DMS79 treated with DMSO at 0.1 percent for 48 hours (cell line): ENCODE results near the gene PTPRS.
A peak's percentile ranks its signal among the peaks of the same experiment; 100 is the strongest.

ENCODE experiments used
- DNase-seq: peaks from one replicate; lab custom pipeline; 2025; lab: John Stamatoyannopoulos, UW

Gene PTPRS

GRCh38 chr19:5308451-5309437, 31.9 kb downstream of the PTPRS start:
- DNase-seq, result peak; percentile 32

GRCh38 chr19:5307655-5308054, 33.0 kb downstream of the PTPRS start:
- DNase-seq, result no peak

- DNase-seq, result no peak
These were observed 35.4 kb downstream of the PTPRS start for GRCh38 chr19:5305163-5305562.

GRCh38 chr19:5304486-5304885, 36.1 kb downstream of the PTPRS start:
- no peak for DNase-seq

- DNase-seq, result no peak
These were observed 37.4 kb downstream of the PTPRS start for GRCh38 chr19:5303208-5303607.

GRCh38 chr19:5302396-5302795, 38.2 kb downstream of the PTPRS start:
- no peak for DNase-seq

GRCh38 chr19:5299137-5299536, 41.5 kb downstream of the PTPRS start:
- DNase-seq, result no peak

- no peak for DNase-seq
These were observed 42.1 kb downstream of the PTPRS start for GRCh38 chr19:5298471-5298901.

- no peak for DNase-seq
These were observed 43.3 kb downstream of the PTPRS start for GRCh38 chr19:5297272-5297669.

GRCh38 chr19:5296457-5297271, 43.9 kb downstream of the PTPRS start:
- no peak for DNase-seq

- DNase-seq, result no peak
These were observed 44.6 kb downstream of the PTPRS start for GRCh38 chr19:5296021-5296420.

GRCh38 chr19:5294403-5295160, 46.0 kb downstream of the PTPRS start:
- no peak for DNase-seq

- DNase-seq, result no peak
These were observed 46.8 kb downstream of the PTPRS start for GRCh38 chr19:5293612-5294378.

GRCh38 chr19:5292822-5293611, 47.6 kb downstream of the PTPRS start:
- DNase-seq, result peak; percentile 21

- DNase-seq, result no peak
These were observed 48.2 kb downstream of the PTPRS start for GRCh38 chr19:5292453-5292821.

- DNase-seq, result no peak
These were observed 48.9 kb downstream of the PTPRS start for GRCh38 chr19:5291588-5292193.
